Fibroblast of lung (primary cell): ENCODE data around the gene CPB1. TPM values are rescaled to one million over a fixed set of nuclear protein-coding genes. Genes with fewer than 3 reads are reported as not detected.

Source experiments
- DNase-seq, 2 donors: peaks; one replicate each; pipeline versions ENCODE4 v3.0.0 to v3.0.0-alpha.2; 2010; ENCODE audit warnings: low read depth in 2 of 2
- H2AFZ ChIP-seq: 2 replicates; pipeline ENCODE4 v1.5.1; 2012; ENCODE audit warnings: low read length, control low read depth, inconsistent platforms
- H3K27ac ChIP-seq: 2 replicates; pipeline ENCODE4 v1.5.1; 2011; ENCODE audit warnings: low read length, control low read depth; ENCODE audit not compliant: insufficient read depth
- H3K27me3 ChIP-seq: 2 replicates; pipeline ENCODE4 v1.5.1; 2011; ENCODE audit warnings: mild to moderate bottlenecking, low read length; ENCODE audit not compliant: control insufficient read depth, insufficient read depth
- H3K36me3 ChIP-seq: 2 replicates; pipeline ENCODE4 v1.5.1; 2011; ENCODE audit warnings: low read length; ENCODE audit not compliant: control insufficient read depth, insufficient read depth
- H3K4me1 ChIP-seq: 2 replicates; pipeline ENCODE4 v1.5.1; 2011; ENCODE audit warnings: low read length; ENCODE audit not compliant: control insufficient read depth, insufficient read depth; ENCODE audit errors: extremely low read depth
- H3K4me2 ChIP-seq: 2 replicates; pipeline ENCODE4 v1.5.1; 2011; ENCODE audit warnings: low read length, control low read depth; ENCODE audit not compliant: insufficient read depth; ENCODE audit errors: extremely low read depth
- H3K4me3 ChIP-seq, 4 experiments: fragments of 200-600 bp in 1 of 4; sonication (generic) in 1 of 4; replicated peaks in 1 of 4; 2 replicates each; pipeline ENCODE4 v1.5.1; 2011 to 2016; ENCODE audit warnings: low read length in 4 of 4, low read depth in 3 of 4, mild to moderate bottlenecking in 3 of 4, control low read depth in 2 of 4, inconsistent platforms in 1 of 4, mixed read lengths in 1 of 4; ENCODE audit not compliant: insufficient read depth in 1 of 4; ENCODE audit errors: control extremely low read depth in 1 of 4
- H3K79me2 ChIP-seq: 2 replicates; pipeline ENCODE4 v1.5.1; 2012; ENCODE audit warnings: mild to moderate bottlenecking, low read length, inconsistent platforms; ENCODE audit not compliant: control insufficient read depth, insufficient read depth
- H3K9ac ChIP-seq: 2 replicates; pipeline ENCODE4 v1.5.1; 2011; ENCODE audit warnings: mild to moderate bottlenecking, low read length, control low read depth; ENCODE audit not compliant: insufficient read depth
- H3K9me3 ChIP-seq: 2 replicates; pipeline ENCODE4 v1.5.1; 2012; ENCODE audit warnings: low read depth, low read length; ENCODE audit not compliant: control insufficient read depth, insufficient read depth
- H4K20me1 ChIP-seq: 2 replicates; pipeline ENCODE4 v1.5.1; 2011; ENCODE audit warnings: low read length; ENCODE audit not compliant: control insufficient read depth, insufficient read depth; ENCODE audit errors: extremely low read depth
- EZH2 ChIP-seq: IDR thresholded peaks from 2 replicates; pipeline ENCODE4 v1.5.1; 2012; ENCODE audit warnings: low read length, control low read depth, mild to moderate bottlenecking; ENCODE audit errors: missing control alignments
- polyA plus RNA-seq, 2 donors: library from polyadenylated mRNA; depleted of rRNA in 1 of 2; stranded (reverse) in 1 of 2; unstranded in 1 of 2; fragments of >200 nt; gene quantifications; 2 replicates each; pipeline ENCODE4 v1.2.1, GENCODE V29; 2011 to 2012; ENCODE audit warnings: missing spikeins in 1 of 2
- total RNA-seq: library from RNA; depleted of rRNA; stranded (reverse); fragments of >200 nt; gene quantifications from 2 replicates; pipeline ENCODE4 v1.2.1, GENCODE V29; 2014
- TF ChIP-seq, protein P1 (sequence below), 2 donors: IDR thresholded peaks in 1 of 2; conservative IDR thresholded peaks in 1 of 2; 1 replicate in 1 of 2; 2 replicates in 1 of 2; pipeline ENCODE4 v1.5.1; 2011 to 2012; ENCODE audit warnings: low read length in 2 of 2, control low read depth in 1 of 2, inconsistent platforms in 1 of 2, low read depth in 1 of 2, mild to moderate bottlenecking in 1 of 2

The CPB1 gene
- total and polyA plus RNA-seq, 2 donors (not counting 1 experiment from before 2014, with no cell fraction given) = 0.07 TPM; not detected in 1

DNA sequence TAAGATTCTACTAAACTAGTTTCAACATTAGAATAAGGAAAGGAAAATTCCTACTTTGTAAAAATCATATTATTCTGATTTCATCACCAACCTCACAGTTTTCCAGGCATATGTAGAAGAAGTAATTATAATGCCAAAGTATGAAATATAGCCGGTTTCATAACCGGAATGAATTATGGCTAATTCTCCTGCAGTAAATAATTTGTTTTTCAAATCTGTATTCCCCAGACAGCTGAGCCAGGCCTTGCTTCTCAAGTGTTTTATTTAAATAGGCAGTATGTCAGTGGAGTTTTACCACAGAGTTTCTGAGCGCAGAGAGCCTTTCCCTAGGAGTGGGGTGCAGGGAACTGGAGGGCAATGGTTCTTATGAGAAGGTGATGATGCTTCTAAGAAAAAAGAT lies 28.8 kb downstream of the CPB1 start:
- Histone ChIP-seq H3K4me1 (no peaks in the 10 kb centered on the region), H4K20me1 (no peaks in the 10 kb centered on the region), H3K4me3 (no peak overlapping the region), H3K4me2 (no peak overlapping the region), H3K9ac (no peak overlapping the region), H3K27ac (no peak overlapping the region), H3K36me3 (no peaks in the 10 kb centered on the region), H2AFZ (no peak overlapping the region), H3K79me2 (no peaks in the 10 kb centered on the region), H3K27me3 (no peaks in the 10 kb centered on the region), H3K9me3 (no peaks in the 10 kb centered on the region)
- no peak for TF ChIP-seq EZH2
- TF ChIP-seq, protein P1, sequence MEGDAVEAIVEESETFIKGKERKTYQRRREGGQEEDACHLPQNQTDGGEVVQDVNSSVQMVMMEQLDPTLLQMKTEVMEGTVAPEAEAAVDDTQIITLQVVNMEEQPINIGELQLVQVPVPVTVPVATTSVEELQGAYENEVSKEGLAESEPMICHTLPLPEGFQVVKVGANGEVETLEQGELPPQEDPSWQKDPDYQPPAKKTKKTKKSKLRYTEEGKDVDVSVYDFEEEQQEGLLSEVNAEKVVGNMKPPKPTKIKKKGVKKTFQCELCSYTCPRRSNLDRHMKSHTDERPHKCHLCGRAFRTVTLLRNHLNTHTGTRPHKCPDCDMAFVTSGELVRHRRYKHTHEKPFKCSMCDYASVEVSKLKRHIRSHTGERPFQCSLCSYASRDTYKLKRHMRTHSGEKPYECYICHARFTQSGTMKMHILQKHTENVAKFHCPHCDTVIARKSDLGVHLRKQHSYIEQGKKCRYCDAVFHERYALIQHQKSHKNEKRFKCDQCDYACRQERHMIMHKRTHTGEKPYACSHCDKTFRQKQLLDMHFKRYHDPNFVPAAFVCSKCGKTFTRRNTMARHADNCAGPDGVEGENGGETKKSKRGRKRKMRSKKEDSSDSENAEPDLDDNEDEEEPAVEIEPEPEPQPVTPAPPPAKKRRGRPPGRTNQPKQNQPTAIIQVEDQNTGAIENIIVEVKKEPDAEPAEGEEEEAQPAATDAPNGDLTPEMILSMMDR (conservative IDR thresholded peaks at IDR 0.05 in 1 of 2, IDR thresholded peaks at IDR 0.05 in 1 of 2; ENCODE audit: low read depth in 1 of 2, low read length in 2 of 2) = no peak
- DNase-seq = peak in 1 of 2 donors; percentile 27

DNA sequence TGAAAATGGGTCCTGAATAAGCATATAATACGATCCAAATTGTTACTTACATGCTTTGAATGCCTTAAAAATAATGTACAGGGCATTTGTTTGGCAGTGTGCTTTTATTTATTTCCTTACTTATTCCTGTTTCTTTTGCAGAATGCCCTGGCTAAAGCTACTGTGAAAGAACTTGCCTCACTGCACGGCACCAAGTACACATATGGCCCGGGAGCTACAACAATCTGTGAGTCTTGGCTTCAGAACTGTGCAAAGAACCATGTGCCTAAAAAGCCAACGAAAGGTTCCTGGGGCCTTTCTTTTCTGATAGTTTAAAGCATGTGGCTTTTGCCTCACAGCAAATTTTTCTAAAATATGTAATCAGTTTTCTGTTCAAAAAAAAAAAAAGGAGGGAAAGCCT lies 29.7 kb downstream of the CPB1 start:
- Histone ChIP-seq H3K27me3 (no peaks in the 10 kb centered on the region), H3K9me3 (no peaks in the 10 kb centered on the region), H3K4me2 (no peak overlapping the region), H3K4me3 (no peak overlapping the region), H3K9ac (no peak overlapping the region), H2AFZ (no peak overlapping the region), H4K20me1 (no peaks in the 10 kb centered on the region), H3K27ac (no peak overlapping the region), H3K79me2 (no peaks in the 10 kb centered on the region), H3K4me1 (no peaks in the 10 kb centered on the region), H3K36me3 (no peaks in the 10 kb centered on the region)
- DNase-seq = no peak
- no peak for TF ChIP-seq EZH2
- TF ChIP-seq, protein P1 (conservative IDR thresholded peaks at IDR 0.05 in 1 of 2, IDR thresholded peaks at IDR 0.05 in 1 of 2; ENCODE audit: low read depth in 1 of 2, low read length in 2 of 2) = no peak

DNA sequence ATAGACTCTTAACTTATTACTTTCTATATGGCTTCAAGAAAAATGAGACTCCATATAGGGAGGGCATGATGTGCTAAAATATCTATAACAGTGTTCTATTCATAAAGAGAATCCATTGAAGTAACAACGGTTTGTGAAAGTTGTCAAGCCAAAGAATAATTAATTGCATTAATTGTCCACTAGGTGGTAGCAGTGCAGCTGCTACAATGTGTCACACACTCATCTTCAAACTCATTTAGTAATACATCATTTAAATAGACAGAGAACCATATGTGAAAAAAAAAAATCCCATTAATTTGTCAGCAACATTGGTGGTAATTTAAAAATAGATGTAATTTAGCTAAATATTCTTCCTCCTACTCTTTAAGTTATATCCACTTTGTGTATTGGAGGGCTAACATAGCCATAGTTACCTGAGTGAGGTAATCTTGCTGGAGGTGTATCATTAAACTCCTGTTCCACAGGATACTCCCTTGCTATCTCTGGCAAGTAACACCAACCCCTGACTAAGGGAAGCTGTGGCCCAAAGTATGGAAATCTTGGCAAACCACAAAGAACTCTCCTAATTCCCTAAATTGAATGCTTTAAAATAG lies 33.8 kb downstream of the CPB1 start:
- H3K9ac ChIP-seq = no peak overlapping the region
- no peaks in the 10 kb centered on the region for H3K9me3 ChIP-seq
- no peaks in the 10 kb centered on the region for H3K79me2 ChIP-seq
- H2AFZ ChIP-seq = no peak overlapping the region
- H3K27ac ChIP-seq = no peak overlapping the region
- no peak for TF ChIP-seq EZH2
- TF ChIP-seq, protein P1 (conservative IDR thresholded peaks at IDR 0.05 in 1 of 2, IDR thresholded peaks at IDR 0.05 in 1 of 2; ENCODE audit: low read depth in 1 of 2, low read length in 2 of 2) = peak; percentile 51 to 54
- H3K27me3 ChIP-seq = no peaks in the 10 kb centered on the region
- H3K4me1 ChIP-seq = no peaks in the 10 kb centered on the region
- H3K4me2 ChIP-seq = no peak overlapping the region
- no peak overlapping the region for H3K4me3 ChIP-seq
- H3K36me3 ChIP-seq = no peaks in the 10 kb centered on the region
- peak; percentile 30 to 74 for DNase-seq
- H4K20me1 ChIP-seq = no peaks in the 10 kb centered on the region
